GM04504 (cell line): ENCODE results near the gene MRPL58.
A peak's percentile ranks its signal among the peaks of the same experiment; 100 is the strongest.
"Not testable (repeated sequence)": the region's sequence is repeated elsewhere in the genome, so short reads cannot be mapped to it uniquely, and the experiment has no call there.

Source experiments
- DNase-seq: peaks from one replicate; pipeline ENCODE4 v3.0.0-alpha.2; 2012; ENCODE audit warnings: low read depth

The MRPL58 gene

GRCh38 chr17:74987909-74988711, 24.4 kb upstream of the MRPL58 start:
- DNase-seq: peak; percentile 67

GRCh38 chr17:74990581-74991105, 21.8 kb upstream of the MRPL58 start:
- no peak for DNase-seq

- DNase-seq: no peak
Observed at GRCh38 chr17:74992223-74992622, 20.2 kb upstream of the MRPL58 start.

- DNase-seq: no peak
Observed at GRCh38 chr17:74994440-74994839, 18.0 kb upstream of the MRPL58 start.

GRCh38 chr17:74995847-74996246, 16.6 kb upstream of the MRPL58 start:
- no peak for DNase-seq

- DNase-seq: no peak
Observed at GRCh38 chr17:74998783-74999182, 13.7 kb upstream of the MRPL58 start.

GRCh38 chr17:74999523-74999922, 12.9 kb upstream of the MRPL58 start:
- no peak for DNase-seq

- DNase-seq: no peak
Observed at GRCh38 chr17:75001915-75002843, 10.3 kb upstream of the MRPL58 start.

- DNase-seq: no peak
Observed at GRCh38 chr17:75003070-75003956, 9.2 kb upstream of the MRPL58 start.

GRCh38 chr17:75003957-75004355, 8.5 kb upstream of the MRPL58 start:
- no peak for DNase-seq

GRCh38 chr17:75004371-75004770, 8.1 kb upstream of the MRPL58 start:
- DNase-seq: no peak

- no peak for DNase-seq
Observed at GRCh38 chr17:75005291-75005690, 7.2 kb upstream of the MRPL58 start.

GRCh38 chr17:75006084-75006483, 6.4 kb upstream of the MRPL58 start:
- DNase-seq: not testable (repeated sequence)

GRCh38 chr17:75006653-75007052, 5.8 kb upstream of the MRPL58 start:
- DNase-seq: no peak

- no peak for DNase-seq
Observed at GRCh38 chr17:75008373-75008772, 4.1 kb upstream of the MRPL58 start.

GRCh38 chr17:75009139-75009724, 3.2 kb upstream of the MRPL58 start:
- no peak for DNase-seq

- no peak for DNase-seq
Observed at GRCh38 chr17:75010683-75011400, 1.6 kb upstream of the MRPL58 start.

GRCh38 chr17:75011401-75012095, 922 bp upstream of the MRPL58 start:
- DNase-seq: no peak

- no peak for DNase-seq
Observed at GRCh38 chr17:75012096-75012345, 449 bp upstream of the MRPL58 start.

- no peak for DNase-seq
Observed at GRCh38 chr17:75013092-75013559, 656 bp downstream of the MRPL58 start.
